Adipocyte (in vitro differentiated cells): ENCODE results near the gene ANLN.
"Not testable (repeated sequence)": the region's sequence is repeated elsewhere in the genome, so short reads cannot be mapped to it uniquely, and the experiment has no call there.

Experiments used
- DNase-seq: peaks from one replicate; pipeline ENCODE4 v3.0.0-alpha.2; 2015; ENCODE audit warnings: low read depth
- H3K27me3 ChIP-seq: replicated peaks from 2 replicates; pipeline ENCODE4 v1.7.0; 2013; ENCODE audit warnings: mild to moderate bottlenecking, low read length, moderate library complexity; ENCODE audit not compliant: control insufficient read depth, insufficient read depth
- H3K36me3 ChIP-seq: 2 replicates; pipeline ENCODE4 v1.7.0; 2013; ENCODE audit warnings: low read length, mild to moderate bottlenecking, moderate library complexity; ENCODE audit not compliant: control insufficient read depth, insufficient read depth, severe bottlenecking
- H3K4me1 ChIP-seq: 2 replicates; pipeline ENCODE4 v1.7.0; 2013; ENCODE audit warnings: mild to moderate bottlenecking, low read length, moderate library complexity; ENCODE audit not compliant: control insufficient read depth, insufficient read depth
- H3K4me3 ChIP-seq: 2 replicates; pipeline ENCODE4 v1.7.0; 2013; ENCODE audit warnings: mild to moderate bottlenecking, low read length, moderate library complexity
- H3K9ac ChIP-seq: 2 replicates; pipeline ENCODE4 v1.7.0; 2013; ENCODE audit warnings: mild to moderate bottlenecking, low read length, moderate library complexity
- H3K9me3 ChIP-seq: 2 replicates; pipeline ENCODE4 v1.7.0; 2013; ENCODE audit warnings: mild to moderate bottlenecking, low read length, moderate library complexity; ENCODE audit not compliant: control insufficient read depth

ANLN gene

DNA sequence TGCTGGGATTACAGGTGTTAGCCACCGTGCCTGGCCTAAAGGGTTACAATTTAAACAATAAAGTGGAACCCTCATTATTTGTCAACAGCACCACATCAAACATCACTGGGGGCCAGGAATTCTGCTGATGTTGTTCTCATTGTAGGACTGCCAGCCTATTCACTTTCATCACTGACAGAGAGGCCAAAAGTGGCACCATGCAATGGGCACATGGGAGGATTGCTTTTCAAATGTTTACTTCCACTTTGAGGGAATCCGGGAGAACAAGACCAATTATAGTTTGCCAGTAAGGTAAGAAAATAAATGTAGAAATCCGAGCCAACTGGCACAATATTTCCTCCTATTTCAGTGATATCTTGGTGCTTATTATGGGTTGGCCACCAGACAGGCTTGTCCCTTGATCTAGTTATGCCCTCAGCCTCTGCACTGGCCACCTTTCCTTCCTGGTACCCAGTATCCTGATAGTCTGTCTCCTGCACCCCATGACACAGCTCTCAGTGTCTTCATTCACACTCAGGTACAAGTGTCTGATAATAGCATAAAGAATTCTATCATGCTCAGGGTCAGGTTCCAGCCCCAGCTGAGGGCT lies 82.6 kb downstream of the ANLN start:
- no peaks in the 10 kb centered on the region for H3K27me3 ChIP-seq
- no peaks in the 10 kb centered on the region for H3K9me3 ChIP-seq
- H3K4me3 ChIP-seq = no peak overlapping the region
- no peak for DNase-seq
- no peak overlapping the region for H3K9ac ChIP-seq
- H3K36me3 ChIP-seq = no peaks in the 10 kb centered on the region
- H3K4me1 ChIP-seq = no peaks in the 10 kb centered on the region

DNA sequence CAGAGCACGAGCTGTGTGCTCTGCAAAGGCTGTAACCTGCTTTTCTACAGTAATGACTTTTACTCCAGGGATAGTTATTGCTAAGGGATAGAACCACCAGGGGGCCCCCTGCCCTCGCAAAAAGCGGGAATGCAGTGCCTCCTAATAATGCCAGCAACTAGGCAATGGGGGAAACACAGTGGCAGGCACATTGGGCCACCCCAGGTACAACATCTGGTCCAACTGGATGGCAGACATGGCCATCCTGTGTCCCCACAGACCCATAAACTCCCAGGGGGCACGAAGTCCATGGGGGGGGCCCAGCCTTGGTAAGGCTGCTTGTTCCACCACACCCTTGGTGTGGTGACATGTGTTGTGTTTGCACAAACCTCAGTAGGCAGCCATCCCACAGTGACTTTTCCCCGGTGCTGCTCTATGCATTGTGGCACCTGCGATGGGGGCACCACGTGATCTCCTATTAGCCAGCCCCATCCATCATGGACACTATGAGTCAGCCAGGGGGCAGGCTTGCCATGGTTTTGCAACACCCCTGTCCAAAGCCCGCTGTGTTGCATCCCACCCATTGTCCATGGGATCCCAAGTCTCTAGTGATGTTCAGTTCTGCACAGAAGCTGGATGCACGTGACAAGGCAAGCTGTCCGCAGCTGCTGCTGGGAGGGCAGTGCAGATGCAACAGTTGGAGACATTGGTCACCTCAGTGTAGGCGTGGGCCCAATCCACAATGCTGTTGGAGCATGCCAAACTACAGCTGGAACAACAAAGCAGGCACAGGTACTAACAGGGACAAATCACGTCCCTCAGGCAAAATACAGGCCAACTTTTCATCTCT lies 84.0 kb downstream of the ANLN start:
- H3K9ac ChIP-seq = no peak overlapping the region
- peak; percentile 23 for DNase-seq

DNA sequence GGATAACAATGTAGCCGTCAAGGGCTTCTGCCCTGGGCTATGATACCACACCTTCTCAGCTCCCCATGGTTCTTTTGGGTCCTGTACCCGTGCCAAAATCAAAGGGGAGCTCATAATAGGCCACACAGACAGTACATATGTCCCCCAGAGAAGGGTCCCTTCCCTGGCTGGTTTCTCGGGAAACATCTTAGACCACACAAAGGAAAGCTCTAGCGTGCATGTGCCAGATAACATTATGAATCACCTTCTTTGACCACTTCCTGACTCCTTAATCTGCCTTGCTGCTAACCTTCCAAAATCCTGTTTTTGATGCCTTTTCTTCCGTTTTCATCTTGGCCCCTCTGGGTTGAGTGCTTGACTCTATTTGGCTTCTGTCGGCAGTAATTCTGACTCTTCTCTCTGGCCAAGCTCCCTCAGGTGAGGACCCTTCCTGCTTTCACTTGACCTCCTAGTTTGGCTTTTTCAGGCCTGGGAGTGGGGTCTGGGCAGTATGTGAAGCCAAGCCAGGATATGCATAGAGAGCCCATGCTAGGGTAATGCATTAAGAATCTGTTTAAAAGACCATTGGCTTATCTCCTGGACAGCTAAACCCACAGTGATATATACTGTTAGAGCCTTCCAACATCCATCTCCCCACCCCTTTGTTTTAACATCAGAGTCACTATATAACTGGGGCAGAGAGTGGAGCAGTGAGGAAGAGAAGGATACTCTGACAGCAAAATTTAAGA lies 84.8 kb downstream of the ANLN start:
- Histone ChIP-seq H3K9me3 (peaks cover 4% of the 10 kb centered on the region), H3K36me3 (no peaks in the 10 kb centered on the region), H3K27me3 (no peaks in the 10 kb centered on the region), H3K4me1 (no peaks in the 10 kb centered on the region), H3K4me3 (no peak overlapping the region), H3K9ac (no peak overlapping the region)
- no peak for DNase-seq

More for the DNA sequence above, 84.0 kb downstream of the ANLN start:
- Histone ChIP-seq H3K27me3 (no peaks in the 10 kb centered on the region), H3K4me1 (no peaks in the 10 kb centered on the region), H3K4me3 (no peak overlapping the region), H3K9me3 (no peaks in the 10 kb centered on the region), H3K36me3 (no peaks in the 10 kb centered on the region)

DNA sequence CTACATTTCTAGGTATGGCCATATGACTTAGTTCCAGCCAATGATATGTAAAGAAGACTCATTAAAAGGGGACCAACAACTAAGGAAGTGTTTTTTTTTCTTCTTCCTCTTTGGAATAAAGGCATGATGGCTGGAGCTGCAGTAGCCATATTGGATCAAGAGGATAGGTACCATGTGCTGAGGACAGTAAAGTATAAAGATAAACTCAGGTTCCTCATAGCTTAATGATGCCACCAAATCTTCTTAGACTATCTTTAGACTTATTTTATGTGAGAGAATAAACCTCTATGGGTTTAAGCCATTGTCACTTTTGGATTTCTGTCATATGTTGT lies 85.3 kb downstream of the ANLN start:
- no peak for DNase-seq
- Histone ChIP-seq H3K27me3 (no peaks in the 10 kb centered on the region), H3K4me1 (no peaks in the 10 kb centered on the region), H3K9me3 (peaks cover 4% of the 10 kb centered on the region), H3K9ac (no peak overlapping the region), H3K36me3 (no peaks in the 10 kb centered on the region), H3K4me3 (no peak overlapping the region)

DNA sequence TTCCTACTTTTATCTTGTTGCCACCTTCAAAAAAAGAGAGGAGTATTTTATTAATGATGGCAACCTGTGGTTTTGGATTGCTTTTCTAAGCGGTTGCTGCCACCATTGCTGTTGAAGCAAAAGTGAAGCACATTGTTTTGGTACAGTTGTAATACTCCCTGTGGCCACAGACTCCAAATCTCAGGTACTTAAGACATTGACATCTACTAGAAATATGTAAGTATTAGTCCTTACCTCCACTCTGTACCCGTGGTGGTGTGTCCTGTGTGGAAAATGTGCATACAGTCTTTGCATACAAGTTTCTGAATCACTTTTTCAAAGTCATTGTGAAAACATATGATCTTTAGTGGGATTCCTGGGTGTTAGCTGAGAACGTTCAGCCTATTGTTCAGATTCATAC lies 85.7 kb downstream of the ANLN start:
- Histone ChIP-seq H3K9me3 (peaks cover 4% of the 10 kb centered on the region), H3K4me3 (no peak overlapping the region), H3K36me3 (no peaks in the 10 kb centered on the region), H3K9ac (no peak overlapping the region), H3K27me3 (no peaks in the 10 kb centered on the region), H3K4me1 (no peaks in the 10 kb centered on the region)
- no peak for DNase-seq

DNA sequence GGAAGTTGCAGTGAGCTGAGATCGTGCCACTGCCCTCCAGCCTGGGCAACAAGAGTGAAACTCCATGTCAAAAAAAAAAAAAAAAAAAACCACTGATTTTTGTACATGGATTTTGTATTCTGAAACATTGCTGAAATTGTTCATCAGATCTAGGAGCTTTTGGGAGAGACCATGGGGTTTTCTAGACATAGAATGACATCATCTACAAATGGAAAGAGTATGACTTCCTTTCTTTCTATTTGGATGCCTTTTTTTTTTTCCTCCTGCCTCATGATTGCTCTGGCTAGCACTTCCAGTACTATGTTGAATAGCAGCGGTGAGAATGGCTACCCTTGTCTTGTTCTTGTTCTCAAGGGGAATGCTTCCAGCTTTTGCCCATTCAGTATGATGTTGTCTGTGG lies 89.1 kb downstream of the ANLN start:
- H3K27me3 ChIP-seq = peaks cover 6% of the 10 kb centered on the region
- DNase-seq = no peak
- H3K36me3 ChIP-seq = no peaks in the 10 kb centered on the region
- H3K4me3 ChIP-seq = no peak overlapping the region
- peaks cover 4% of the 10 kb centered on the region for H3K9me3 ChIP-seq
- H3K9ac ChIP-seq = no peak overlapping the region
- H3K4me1 ChIP-seq = no peaks in the 10 kb centered on the region

DNA sequence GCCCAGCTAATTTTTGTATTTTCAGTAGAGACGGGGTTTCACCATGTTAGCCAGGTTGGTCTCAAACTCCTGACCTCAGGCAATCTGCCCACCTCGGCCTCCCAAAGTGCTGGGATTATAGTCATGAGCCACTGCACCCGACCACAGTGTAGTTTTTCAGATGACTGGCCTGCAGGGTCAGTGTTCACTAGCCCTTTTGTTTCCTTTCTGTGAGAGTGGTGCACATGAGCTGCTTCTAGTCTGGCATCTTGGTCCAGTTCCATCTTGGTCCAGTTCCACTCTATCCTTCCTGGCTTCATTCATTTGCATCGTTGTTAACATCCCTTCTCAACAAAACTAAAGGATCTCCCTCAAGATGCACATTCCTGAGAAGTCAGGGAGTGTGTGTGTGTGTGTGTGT lies 94.2 kb downstream of the ANLN start:
- peaks cover 19% of the 10 kb centered on the region for H3K27me3 ChIP-seq
- not testable (repeated sequence) for H3K4me1 ChIP-seq, H3K9me3 ChIP-seq, H3K36me3 ChIP-seq, H3K9ac ChIP-seq, H3K4me3 ChIP-seq, DNase-seq

DNA sequence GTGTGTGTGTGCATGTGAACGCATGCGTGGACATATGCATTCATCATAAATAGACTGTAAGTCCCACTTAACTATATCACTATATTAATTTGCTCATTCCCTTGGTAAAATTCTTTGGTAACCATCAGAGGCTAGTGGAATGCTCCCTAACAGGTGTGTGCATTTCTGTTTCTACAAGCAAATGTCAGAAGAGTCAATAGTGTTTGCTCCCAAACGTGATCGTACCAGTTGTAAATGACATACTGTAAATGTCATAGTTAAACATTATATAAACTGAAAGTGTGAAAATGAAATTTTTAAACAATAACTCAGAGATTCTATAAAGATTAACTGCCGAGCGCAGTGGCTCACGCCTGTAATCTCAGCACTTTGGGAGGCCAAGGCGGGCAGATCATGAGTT lies 94.6 kb downstream of the ANLN start:
- H3K4me1 ChIP-seq = no peaks in the 10 kb centered on the region
- H3K9me3 ChIP-seq = peaks cover 1% of the 10 kb centered on the region
- peaks cover 21% of the 10 kb centered on the region for H3K27me3 ChIP-seq
- no peak overlapping the region for H3K4me3 ChIP-seq
- no peaks in the 10 kb centered on the region for H3K36me3 ChIP-seq
- DNase-seq = no peak
- no peak overlapping the region for H3K9ac ChIP-seq

DNA sequence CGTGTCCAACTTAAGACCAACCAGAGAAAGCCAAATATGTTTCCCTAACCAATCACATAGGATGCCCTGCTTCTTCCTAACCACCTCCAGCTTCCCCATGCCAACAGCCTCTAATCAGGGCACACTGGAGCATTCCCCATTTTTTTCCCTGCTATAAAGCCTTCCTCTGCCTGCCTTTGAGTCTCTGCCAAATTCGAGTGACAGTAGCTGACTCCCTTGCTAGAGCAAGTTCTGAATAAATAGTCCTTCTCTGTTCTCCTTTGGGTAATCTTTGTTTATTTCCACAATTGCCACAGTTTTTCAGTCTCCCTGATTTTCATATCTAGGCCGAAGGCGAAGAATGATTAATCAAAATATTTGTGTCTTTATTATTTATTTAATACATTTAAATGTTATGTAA lies 96.7 kb downstream of the ANLN start:
- H3K9me3 ChIP-seq = no peaks in the 10 kb centered on the region
- no peaks in the 10 kb centered on the region for H3K4me1 ChIP-seq
- peaks cover 35% of the 10 kb centered on the region for H3K27me3 ChIP-seq
- no peak overlapping the region for H3K4me3 ChIP-seq
- no peaks in the 10 kb centered on the region for H3K36me3 ChIP-seq
- H3K9ac ChIP-seq = no peak overlapping the region
- no peak for DNase-seq

DNA sequence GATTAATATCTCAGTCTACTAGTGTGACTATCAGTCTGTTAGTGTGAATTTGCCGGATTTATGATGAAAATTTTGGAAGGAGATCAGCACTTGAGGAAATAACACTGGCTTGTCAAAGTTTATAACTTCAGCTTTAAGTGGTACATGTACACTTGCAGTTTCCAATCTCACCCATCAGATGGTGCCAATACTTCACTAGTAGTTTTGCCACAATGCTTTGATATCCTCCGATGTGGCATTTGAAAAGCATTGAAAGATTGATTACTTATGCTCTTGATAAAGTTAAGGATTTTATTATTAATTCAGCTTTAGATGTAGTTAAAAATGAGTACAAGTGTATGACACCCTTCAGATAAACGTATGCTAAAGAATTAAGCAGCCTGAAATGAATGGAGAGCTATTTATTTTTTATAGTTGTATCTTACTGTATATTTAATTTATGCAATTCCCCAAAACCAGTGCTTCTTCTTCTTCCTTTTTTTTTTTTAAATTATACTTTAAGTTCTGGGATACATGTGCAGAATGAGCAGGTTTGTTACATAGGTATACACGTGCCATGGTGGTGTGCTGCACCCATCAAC lies 98.2 kb downstream of the ANLN start:
- Histone ChIP-seq H3K4me3 (no peak overlapping the region), H3K36me3 (no peaks in the 10 kb centered on the region), H3K9me3 (peaks cover 8% of the 10 kb centered on the region), H3K9ac (no peak overlapping the region), H3K4me1 (no peaks in the 10 kb centered on the region), H3K27me3 (peaks cover 39% of the 10 kb centered on the region)
- peak; percentile 82 for DNase-seq

DNA sequence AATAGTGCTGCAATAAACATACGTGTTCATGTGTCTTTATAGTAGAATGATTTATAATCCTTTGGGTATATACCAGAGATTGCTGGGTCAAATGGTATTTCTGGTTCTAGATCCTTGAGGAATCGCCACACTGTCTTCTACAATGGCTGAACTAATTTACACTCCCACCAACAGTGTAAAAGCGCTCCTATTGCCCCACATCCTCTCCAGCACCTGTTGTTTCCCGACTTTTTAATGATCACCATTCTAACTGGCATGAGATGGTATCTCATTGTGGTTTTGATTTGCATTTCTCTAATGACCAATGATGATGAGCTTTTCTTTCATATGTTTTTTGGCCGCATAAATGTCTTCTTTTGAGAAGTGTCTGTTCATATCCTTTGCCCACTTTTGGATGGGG lies 99.0 kb downstream of the ANLN start:
- not testable (repeated sequence) for DNase-seq

More for the DNA sequence above, 99.0 kb downstream of the ANLN start:
- H3K4me3 ChIP-seq, H3K9me3 ChIP-seq, H3K4me1 ChIP-seq, H3K36me3 ChIP-seq, H3K9ac ChIP-seq: not testable (repeated sequence)
- peaks cover 33% of the 10 kb centered on the region for H3K27me3 ChIP-seq
